B cell (primary cell): Measurements from ENCODE around the gene GSTM5. TPM values are rescaled to one million over a fixed set of nuclear protein-coding genes. Genes with fewer than 3 reads are reported as not detected.

Experiments used
- ATAC-seq: fragments of 200-7000 bp; cut with Tn5 transposase; one replicate; pipeline ENCODE4 v1.10.0; 2021; ENCODE audit warnings: low read depth, mild to moderate bottlenecking, moderate number of reproducible peaks, moderate library complexity
- CTCF ChIA-PET: fragments of 350-600 bp; sonication (Branson Sonifier 250); formaldehyde crosslinking; loops from one replicate; lab custom pipeline; 2021; ENCODE audit warnings: antibody characterized with exemption, inconsistent platforms; lab: Charles Lee
- POLR2A ChIA-PET: fragments of 350-600 bp; sonication (Branson Sonifier 250); formaldehyde crosslinking; loops from one replicate; lab custom pipeline; 2021; ENCODE audit warnings: antibody characterized with exemption; lab: Charles Lee
- DNase-seq: peaks from one replicate; pipeline ENCODE4 v3.0.0; 2013
- H2AFZ ChIP-seq: 2 replicates; pipeline ENCODE4 v1.6.1; 2012; ENCODE audit warnings: mild to moderate bottlenecking, low read depth, low read length; ENCODE audit not compliant: insufficient read depth, poor library complexity, severe bottlenecking
- H3K27ac ChIP-seq, 2 donors: 1 replicate in 1 of 2; 2 replicates in 1 of 2; pipeline ENCODE4 v1.5.1; 2012 to 2013; ENCODE audit warnings: low read length in 2 of 2, mild to moderate bottlenecking in 2 of 2, moderate library complexity in 1 of 2
- H3K27me3 ChIP-seq, 4 experiments: fragments of 200-600 bp in 1 of 4; sonication (generic) in 1 of 4; replicated peaks in 1 of 4; 1 replicate in 2 of 4; 2 replicates in 2 of 4; pipeline versions ENCODE4 v1.6.1 to v1.7.0; 2013 to 2016; ENCODE audit warnings: low read length in 3 of 4, mild to moderate bottlenecking in 2 of 4, mixed read lengths in 1 of 4, moderate library complexity in 1 of 4; ENCODE audit not compliant: insufficient read depth in 4 of 4, control insufficient read depth in 3 of 4; ENCODE audit errors: control extremely low read depth in 1 of 4
- H3K36me3 ChIP-seq, 2 experiments: replicated peaks in 1 of 2; 1 replicate in 1 of 2; 2 replicates in 1 of 2; pipeline versions ENCODE4 v1.6.1 to v1.7.1; 2013; ENCODE audit warnings: low read length in 1 of 2; ENCODE audit not compliant: insufficient read depth in 2 of 2, control insufficient read depth in 1 of 2; ENCODE audit errors: control extremely low read depth in 1 of 2, extremely low read depth in 1 of 2
- H3K4me1 ChIP-seq, 2 donors: fragments of 200-600 bp in 1 of 2; sonication (generic) in 1 of 2; 1 replicate in 1 of 2; 2 replicates in 1 of 2; pipeline versions ENCODE4 v1.5.1 to v1.6.1; 2013 to 2017; ENCODE audit warnings: low read length in 2 of 2; ENCODE audit not compliant: control insufficient read depth in 2 of 2, insufficient read depth in 2 of 2
- H3K4me2 ChIP-seq: replicated peaks from 2 replicates; pipeline ENCODE3; 2012; ENCODE audit warnings: mild to moderate bottlenecking, low read depth, low read length; ENCODE audit not compliant: poor library complexity, severe bottlenecking
- H3K4me3 ChIP-seq, 5 experiments: fragments of 200-600 bp in 1 of 5; sonication (generic) in 1 of 5; 1 replicate in 3 of 5; 2 replicates in 2 of 5; pipeline versions ENCODE4 v1.5.1 to v1.7.0; 2011 to 2016; ENCODE audit warnings: low read length in 4 of 5, mild to moderate bottlenecking in 4 of 5, low read depth in 2 of 5, control low read depth in 1 of 5, moderate library complexity in 1 of 5; ENCODE audit not compliant: insufficient read depth in 1 of 5; ENCODE audit errors: control extremely low read depth in 1 of 5, extremely low read depth in 1 of 5
- H3K79me2 ChIP-seq: fragments of 200-600 bp; sonication (generic); one replicate; pipeline ENCODE4 v1.6.0; 2016; ENCODE audit warnings: low read length; ENCODE audit not compliant: control insufficient read depth, insufficient read depth
- H3K9ac ChIP-seq: fragments of 200-600 bp; sonication (generic); 2 replicates; pipeline ENCODE4 v1.6.1; 2017; ENCODE audit warnings: mild to moderate bottlenecking, low read length, moderate library complexity
- H3K9me3 ChIP-seq, 3 donors: one replicate each; pipeline versions ENCODE4 v1.6.1 to v1.7.1; 2013; ENCODE audit warnings: low read length in 2 of 3; ENCODE audit not compliant: control insufficient read depth in 2 of 3, insufficient read depth in 1 of 3; ENCODE audit errors: control extremely low read depth in 1 of 3
- H4K20me1 ChIP-seq: 2 replicates; pipeline ENCODE4 v1.6.0; 2012; ENCODE audit warnings: mild to moderate bottlenecking, low read length; ENCODE audit not compliant: insufficient read depth, control insufficient read depth, poor library complexity, severe bottlenecking
- H3K27ac Mint-ChIP-seq: one replicate; pipeline ENCODE4 v1.8.0; 2021; ENCODE audit warnings: mixed read lengths
- H3K27me3 Mint-ChIP-seq: one replicate; pipeline ENCODE4 v1.8.0; 2021; ENCODE audit warnings: mixed read lengths
- H3K4me1 Mint-ChIP-seq: one replicate; pipeline ENCODE4 v1.8.0; 2021; ENCODE audit warnings: mixed read lengths
- H3K4me3 Mint-ChIP-seq: one replicate; pipeline ENCODE4 v1.8.0; 2021; ENCODE audit warnings: mixed read lengths
- H3K9me3 Mint-ChIP-seq: one replicate; pipeline ENCODE4 v1.8.0; 2022; ENCODE audit warnings: mixed read lengths; ENCODE audit not compliant: insufficient read depth
- EZH2 ChIP-seq: IDR thresholded peaks from 2 replicates; pipeline ENCODE4 v1.6.1; 2012; ENCODE audit warnings: borderline replicate concordance, low read depth, mild to moderate bottlenecking, moderate library complexity, low read length; ENCODE audit not compliant: insufficient read depth, poor library complexity, severe bottlenecking
- WGBS: methylation state at CpG from one replicate; pipeline ENCODE4 v1.1.5; 2013; ENCODE audit warnings: missing lambda C conversion rate; ENCODE audit not compliant: insufficient coverage; 5-methylcytosine and 5-hydroxymethylcytosine counted together
- intact Hi-C: fragments of 100-400 bp; cut with micrococcal nuclease; formaldehyde crosslinking; loops from one replicate; pipeline ENCODE4 v1.10.0; 2022
- polyA plus RNA-seq: library from polyadenylated mRNA; depleted of rRNA; stranded (reverse); fragments of >200 nt; gene quantifications from 2 replicates; pipeline ENCODE4 v1.2.3, GENCODE V29; 2012
- total RNA-seq, 2 donors: library from RNA; stranded (reverse); fragments of 120-200 nt in 1 of 2; gene quantifications; 1 replicate in 1 of 2; 2 replicates in 1 of 2; pipeline versions ENCODE4 v1.2.3 to v1.2.4, GENCODE V29; 2013 to 2022
- TF ChIP-seq, protein P1 (sequence below): fragments of 200-600 bp; IDR thresholded peaks from one replicate; pipeline ENCODE4 v1.8.0; 2022; ENCODE audit warnings: antibody characterized with exemption, mild to moderate bottlenecking

The GSTM5 gene
- total and polyA plus RNA-seq, 2 donors (not counting 1 experiment from before 2014, with no cell fraction given) = 0.07 TPM; not detected in 1

DNA sequence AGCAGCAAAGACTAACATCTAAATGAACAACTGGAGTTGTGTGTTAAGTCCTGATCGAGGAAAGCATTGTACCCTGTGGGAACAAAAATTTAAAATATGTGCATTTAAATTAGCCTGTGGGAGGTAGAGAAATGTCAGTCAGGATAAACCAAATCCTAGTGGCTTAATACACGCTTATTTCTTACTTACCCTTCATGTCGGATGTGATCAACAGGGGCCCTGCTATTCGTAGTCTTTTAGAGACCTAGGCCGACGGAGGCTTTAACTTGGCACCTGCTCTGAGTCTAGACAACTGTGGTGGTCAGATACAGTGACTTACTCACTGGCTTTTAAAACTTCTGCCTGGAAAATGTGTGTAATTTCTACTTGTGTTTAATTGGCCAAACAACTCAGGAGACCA, 18.6 kb downstream of the GSTM5 start:
- no peaks in the 10 kb centered on the region for H3K9me3 Mint-ChIP-seq
- WGBS = 96% methylated on average over 4 of the region's 6 CpGs

GRCh38 chr1:109732390-109732881, 20.4 kb downstream of the GSTM5 start:
- Mint-ChIP-seq H3K4me3 (no peak overlapping the region), H3K4me1 (no peaks in the 10 kb centered on the region), H3K27ac (no peak overlapping the region), H3K9me3 (no peaks in the 10 kb centered on the region), H3K27me3 (peaks cover 15% of the 10 kb centered on the region)
- DNase-seq (no peak), ATAC-seq (no peak)
- Histone ChIP-seq H4K20me1 (no peaks in the 10 kb centered on the region), H3K27me3 (peaks cover 0 to 3% (median under 1%) of the 10 kb centered on the region in 4 experiments), H3K4me3 (no peak overlapping the region), H3K79me2 (no peaks in the 10 kb centered on the region), H3K9me3 (no peaks in the 10 kb centered on the region), H2AFZ (no peak overlapping the region), H3K4me1 (no peaks in the 10 kb centered on the region), H3K36me3 (no peaks in the 10 kb centered on the region), H3K4me2 (no peak overlapping the region), H3K9ac (no peak overlapping the region), H3K27ac (no peak overlapping the region)
- POLR2A ChIA-PET = no interaction called here
- TF ChIP-seq EZH2 = no peak
- TF ChIP-seq, protein P1, sequence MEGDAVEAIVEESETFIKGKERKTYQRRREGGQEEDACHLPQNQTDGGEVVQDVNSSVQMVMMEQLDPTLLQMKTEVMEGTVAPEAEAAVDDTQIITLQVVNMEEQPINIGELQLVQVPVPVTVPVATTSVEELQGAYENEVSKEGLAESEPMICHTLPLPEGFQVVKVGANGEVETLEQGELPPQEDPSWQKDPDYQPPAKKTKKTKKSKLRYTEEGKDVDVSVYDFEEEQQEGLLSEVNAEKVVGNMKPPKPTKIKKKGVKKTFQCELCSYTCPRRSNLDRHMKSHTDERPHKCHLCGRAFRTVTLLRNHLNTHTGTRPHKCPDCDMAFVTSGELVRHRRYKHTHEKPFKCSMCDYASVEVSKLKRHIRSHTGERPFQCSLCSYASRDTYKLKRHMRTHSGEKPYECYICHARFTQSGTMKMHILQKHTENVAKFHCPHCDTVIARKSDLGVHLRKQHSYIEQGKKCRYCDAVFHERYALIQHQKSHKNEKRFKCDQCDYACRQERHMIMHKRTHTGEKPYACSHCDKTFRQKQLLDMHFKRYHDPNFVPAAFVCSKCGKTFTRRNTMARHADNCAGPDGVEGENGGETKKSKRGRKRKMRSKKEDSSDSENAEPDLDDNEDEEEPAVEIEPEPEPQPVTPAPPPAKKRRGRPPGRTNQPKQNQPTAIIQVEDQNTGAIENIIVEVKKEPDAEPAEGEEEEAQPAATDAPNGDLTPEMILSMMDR = no peak
- 78% methylated on average over 2 of the region's 3 CpGs for WGBS
- intact Hi-C loops = no loop called here
- CTCF ChIA-PET = no interaction called here

More for the DNA sequence above, 18.6 kb downstream of the GSTM5 start:
- Histone ChIP-seq H3K4me1 (no peaks in the 10 kb centered on the region), H3K27ac (no peak overlapping the region), H2AFZ (no peak overlapping the region), H3K36me3 (no peaks in the 10 kb centered on the region), H3K9me3 (no peaks in the 10 kb centered on the region), H4K20me1 (no peaks in the 10 kb centered on the region), H3K4me2 (no peak overlapping the region), H3K27me3 (no peaks in the 10 kb centered on the region), H3K4me3 (no peak overlapping the region), H3K79me2 (no peaks in the 10 kb centered on the region), H3K9ac (no peak overlapping the region)
- H3K4me1 Mint-ChIP-seq = no peaks in the 10 kb centered on the region
- intact Hi-C loops = no loop called here
- POLR2A ChIA-PET = no interaction called here
- ATAC-seq (no peak), DNase-seq (no peak)
- CTCF ChIA-PET = no interaction called here
- no peak overlapping the region for H3K4me3 Mint-ChIP-seq
- H3K27me3 Mint-ChIP-seq = peaks cover 11% of the 10 kb centered on the region
- TF ChIP-seq, protein P1 = no peak
- no peak for TF ChIP-seq EZH2
- H3K27ac Mint-ChIP-seq = no peak overlapping the region
